Stomach (tissue), 4 donors: Measurements from ENCODE around the gene SCP2.

Source experiments
- CTCF ChIP-seq, 7 experiments: fragments of 450-650 bp in 4 of 7; fragments of 200-600 bp in 3 of 7; sonication (generic) in 3 of 7; IDR thresholded peaks; one replicate each; pipeline ENCODE4 v1.5.1; 2016 to 2019; ENCODE audit warnings: antibody characterized with exemption in 7 of 7, control low read depth in 2 of 7, mild to moderate bottlenecking in 1 of 7
- POLR2AphosphoS5 ChIP-seq, 3 donors: sonication (generic); formaldehyde crosslinking; IDR thresholded peaks; one replicate each; pipeline ENCODE4 v1.6.1; 2016; ENCODE audit warnings: antibody characterized with exemption in 3 of 3

- TF ChIP-seq POLR2AphosphoS5 (IDR thresholded peaks at IDR 0.05): no peak
- TF ChIP-seq CTCF (IDR thresholded peaks at IDR 0.05): no peak
Measured at GRCh38 chr1:52937433-52938182, 10.5 kb downstream of the SCP2 start.
